Loucy (cell line): ENCODE data around the gene EIF5A.

Experiments
- H2AFZ ChIP-seq: fragments of 200-600 bp; sonication (generic); 2 replicates; pipeline ENCODE4 v1.6.0; 2016; ENCODE audit warnings: antibody characterized with exemption, mild to moderate bottlenecking, low read length, moderate library complexity
- H3F3A ChIP-seq: fragments of 200-600 bp; 2 replicates; pipeline ENCODE4 v1.6.0; 2016; ENCODE audit warnings: antibody characterized with exemption, low read depth, mild to moderate bottlenecking
- H3K27me3 ChIP-seq: fragments of 200-600 bp; sonication (generic); 2 replicates; pipeline ENCODE4 v1.6.1; 2014; ENCODE audit warnings: low read length, mild to moderate bottlenecking; ENCODE audit not compliant: insufficient read depth, poor library complexity, severe bottlenecking
- H3K36me3 ChIP-seq: fragments of 200-600 bp; sonication (generic); 2 replicates; pipeline ENCODE4 v1.6.1; 2016; ENCODE audit warnings: low read length; ENCODE audit not compliant: insufficient read depth
- H3K4me1 ChIP-seq: fragments of 200-600 bp; sonication (generic); 2 replicates; pipeline ENCODE4 v1.5.1; 2014; ENCODE audit warnings: low read length, mild to moderate bottlenecking; ENCODE audit not compliant: insufficient read depth, poor library complexity, severe bottlenecking
- H3K4me2 ChIP-seq: fragments of 200-600 bp; sonication (generic); 2 replicates; pipeline ENCODE4 v1.6.0; 2014; ENCODE audit warnings: antibody characterized with exemption, low read length, low read depth, mild to moderate bottlenecking; ENCODE audit not compliant: poor library complexity, severe bottlenecking
- H3K4me3 ChIP-seq: fragments of 200-600 bp; sonication (generic); 2 replicates; pipeline ENCODE4 v1.5.1; 2014; ENCODE audit warnings: low read length, mild to moderate bottlenecking, mixed read lengths; ENCODE audit not compliant: poor library complexity, severe bottlenecking
- H3K79me2 ChIP-seq: fragments of 200-600 bp; sonication (generic); 2 replicates; pipeline ENCODE4 v1.6.1; 2014; ENCODE audit warnings: low read length; ENCODE audit not compliant: insufficient read depth
- H3K9ac ChIP-seq: fragments of 200-600 bp; sonication (generic); 2 replicates; pipeline ENCODE4 v1.6.0; 2014; ENCODE audit warnings: mild to moderate bottlenecking, low read depth, low read length, moderate library complexity; ENCODE audit not compliant: poor library complexity, severe bottlenecking
- H3K9me2 ChIP-seq: fragments of 200-600 bp; sonication (generic); replicated peaks from 2 replicates; pipeline ENCODE4 v1.6.1; 2016; ENCODE audit warnings: low read depth, low read length, mixed read lengths
- H3K9me3 ChIP-seq: fragments of 200-600 bp; sonication (generic); 2 replicates; pipeline ENCODE4 v1.6.1; 2014; ENCODE audit warnings: mild to moderate bottlenecking, antibody characterized with exemption, low read length, low read depth; ENCODE audit not compliant: insufficient read depth
- H4K20me1 ChIP-seq: fragments of 200-600 bp; sonication (generic); 2 replicates; pipeline ENCODE4 v1.6.0; 2014; ENCODE audit warnings: antibody characterized with exemption, low read length, mild to moderate bottlenecking; ENCODE audit not compliant: insufficient read depth, poor library complexity, severe bottlenecking
- EZH2phosphoT487 ChIP-seq: fragments of 200-600 bp; IDR thresholded peaks from 2 replicates; pipeline ENCODE4 v1.6.1; 2018; ENCODE audit warnings: antibody characterized with exemption, mild to moderate bottlenecking, moderate library complexity, borderline replicate concordance
- TF ChIP-seq, protein P1 (sequence below): fragments of 200-600 bp; sonication (generic); conservative IDR thresholded peaks from 2 replicates; pipeline ENCODE4 v1.5.1; 2014; ENCODE audit warnings: mild to moderate bottlenecking, antibody characterized with exemption, low read length

The EIF5A gene

GRCh38 chr17:7314719-7315569, 7.5 kb downstream of the EIF5A start, which contains the start of gene GPS2:
Gene GPS2 (minus strand): TSS chr17:7315360. CDS start chr17:7315052, 308 bp downstream.
- Histone ChIP-seq H3K36me3 (peaks cover 51% of the 10 kb centered on the region), H3K79me2 (peaks cover 47% of the 10 kb centered on the region), H3K9me3 (no peaks in the 10 kb centered on the region), H3K9ac (peak within 1 kb of the TSS; percentile 75), H3K4me2 (peak within 1 kb of the TSS; percentile 96), H3K4me1 (peaks cover 34% of the 10 kb centered on the region), H2AFZ (peak within 1 kb of the TSS; percentile 55), H3F3A (peaks cover 7% of the 10 kb centered on the region), H3K9me2 (no peaks in the 10 kb centered on the region), H3K4me3 (peak within 1 kb of the TSS; percentile 77), H3K27me3 (no peaks in the 10 kb centered on the region), H4K20me1 (peaks cover 45% of the 10 kb centered on the region)
- TF ChIP-seq EZH2phosphoT487 = no peak
- TF ChIP-seq, protein P1, sequence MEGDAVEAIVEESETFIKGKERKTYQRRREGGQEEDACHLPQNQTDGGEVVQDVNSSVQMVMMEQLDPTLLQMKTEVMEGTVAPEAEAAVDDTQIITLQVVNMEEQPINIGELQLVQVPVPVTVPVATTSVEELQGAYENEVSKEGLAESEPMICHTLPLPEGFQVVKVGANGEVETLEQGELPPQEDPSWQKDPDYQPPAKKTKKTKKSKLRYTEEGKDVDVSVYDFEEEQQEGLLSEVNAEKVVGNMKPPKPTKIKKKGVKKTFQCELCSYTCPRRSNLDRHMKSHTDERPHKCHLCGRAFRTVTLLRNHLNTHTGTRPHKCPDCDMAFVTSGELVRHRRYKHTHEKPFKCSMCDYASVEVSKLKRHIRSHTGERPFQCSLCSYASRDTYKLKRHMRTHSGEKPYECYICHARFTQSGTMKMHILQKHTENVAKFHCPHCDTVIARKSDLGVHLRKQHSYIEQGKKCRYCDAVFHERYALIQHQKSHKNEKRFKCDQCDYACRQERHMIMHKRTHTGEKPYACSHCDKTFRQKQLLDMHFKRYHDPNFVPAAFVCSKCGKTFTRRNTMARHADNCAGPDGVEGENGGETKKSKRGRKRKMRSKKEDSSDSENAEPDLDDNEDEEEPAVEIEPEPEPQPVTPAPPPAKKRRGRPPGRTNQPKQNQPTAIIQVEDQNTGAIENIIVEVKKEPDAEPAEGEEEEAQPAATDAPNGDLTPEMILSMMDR = no peak

- peaks cover 26% of the 10 kb centered on the region for H3K4me1 ChIP-seq
- H3K27me3 ChIP-seq = no peaks in the 10 kb centered on the region
- H3K36me3 ChIP-seq = peaks cover 48% of the 10 kb centered on the region
These were observed 8.3 kb downstream of the EIF5A start for GRCh38 chr17:7315570-7316235.

GRCh38 chr17:7317161-7317803, 9.9 kb downstream of the EIF5A start:
- Histone ChIP-seq H3K9me3 (no peaks in the 10 kb centered on the region), H4K20me1 (peaks cover 23% of the 10 kb centered on the region)
- no peak for TF ChIP-seq EZH2phosphoT487
- TF ChIP-seq, protein P1 = no peak

More at GRCh38 chr17:7315570-7316235, 8.3 kb downstream of the EIF5A start:
- no peaks in the 10 kb centered on the region for H3K9me2 ChIP-seq
- H3K4me3 ChIP-seq = peak overlapping the region; percentile 77
- H3K4me2 ChIP-seq = peak overlapping the region; percentile 96
- peak overlapping the region; percentile 55 for H2AFZ ChIP-seq
- TF ChIP-seq, protein P1 = no peak
- TF ChIP-seq EZH2phosphoT487 = no peak
- peaks cover 38% of the 10 kb centered on the region for H4K20me1 ChIP-seq
- peaks cover 39% of the 10 kb centered on the region for H3K79me2 ChIP-seq
- peak overlapping the region; percentile 75 for H3K9ac ChIP-seq
- peaks cover 7% of the 10 kb centered on the region for H3F3A ChIP-seq
- no peaks in the 10 kb centered on the region for H3K9me3 ChIP-seq

More at GRCh38 chr17:7317161-7317803, 9.9 kb downstream of the EIF5A start:
- Histone ChIP-seq H3K36me3 (peaks cover 41% of the 10 kb centered on the region; the same call in 1 of the 2 replicates), H3K4me3 (no peak overlapping the region), H2AFZ (no peak overlapping the region), H3K27me3 (no peaks in the 10 kb centered on the region), H3F3A (peaks cover 7% of the 10 kb centered on the region), H3K4me2 (no peak overlapping the region), H3K4me1 (peaks cover 22% of the 10 kb centered on the region), H3K9ac (no peak overlapping the region), H3K79me2 (peaks cover 25% of the 10 kb centered on the region; the same call in 1 of the 2 replicates), H3K9me2 (no peaks in the 10 kb centered on the region)
